HG02588 (cell line): ENCODE measurements around the gene MPPE1.
"Not testable (repeated sequence)": the region's sequence is repeated elsewhere in the genome, so short reads cannot be mapped to it uniquely, and the experiment has no call there.

Experiments
- ATAC-seq: cut with Tn5 transposase; IDR thresholded peaks from one replicate; pipeline ENCODE4 v1.9.1; 2021; ENCODE audit warnings: mild to moderate bottlenecking, moderate library complexity; ENCODE audit not compliant: unreplicated experiment

Gene MPPE1

GRCh38 chr18:11859903-11860407 lies 48.2 kb downstream of the MPPE1 start:
- no peak for ATAC-seq

GRCh38 chr18:11859282-11859830 lies 48.8 kb downstream of the MPPE1 start:
- no peak for ATAC-seq

DNA sequence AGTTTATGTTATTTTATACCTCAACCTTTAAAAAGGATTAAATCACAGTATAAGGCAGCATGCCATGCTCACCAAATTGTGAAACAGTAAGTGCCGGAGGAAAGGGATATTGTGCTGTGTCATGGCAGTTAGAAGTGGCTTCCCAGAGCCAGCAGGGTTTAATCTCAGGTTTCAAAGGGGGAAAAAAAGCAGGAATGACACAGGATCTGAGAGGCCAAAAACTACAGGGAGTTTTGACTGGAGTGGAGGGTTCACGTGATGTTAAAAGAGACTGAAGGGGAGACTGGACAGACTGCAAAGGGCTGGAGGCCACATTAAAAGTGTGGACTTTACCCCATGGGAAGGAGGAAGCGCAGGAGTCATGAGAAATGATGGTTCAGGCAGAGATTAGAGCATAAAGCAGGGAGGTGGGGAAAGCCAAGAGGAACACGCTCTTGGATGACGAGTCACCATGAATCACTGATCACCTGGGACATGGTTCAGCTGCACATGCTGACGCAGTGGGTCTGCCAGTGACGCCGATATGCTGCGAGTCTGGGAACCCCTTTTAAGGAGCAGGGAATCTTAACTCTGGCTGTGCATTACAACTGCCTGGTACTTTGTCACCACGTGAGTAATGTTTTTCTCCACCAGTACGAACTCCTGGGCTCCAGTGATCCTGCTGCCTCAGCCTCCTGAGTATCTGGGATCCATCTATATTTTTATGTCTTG lies 50.8 kb downstream of the MPPE1 start:
- no peak for ATAC-seq

DNA sequence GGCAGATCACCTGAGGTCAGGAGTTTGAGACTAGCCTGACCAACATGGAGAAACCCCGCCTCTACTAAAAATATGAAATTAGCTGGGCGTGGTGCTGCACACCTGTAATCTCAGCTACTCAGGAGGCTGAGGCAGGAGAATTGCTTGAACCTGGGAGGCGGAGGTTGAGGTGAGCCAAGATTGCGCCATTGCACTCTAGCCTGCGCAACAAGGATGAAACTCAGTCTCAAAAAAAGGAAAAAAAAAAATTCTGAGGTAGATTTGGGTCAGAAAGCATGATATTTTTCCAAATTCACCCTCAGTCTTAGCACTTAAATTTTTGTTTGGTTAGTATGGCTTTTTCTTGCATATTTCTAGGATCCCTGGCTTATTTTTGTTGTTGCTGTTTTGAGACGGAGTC lies 53.6 kb downstream of the MPPE1 start:
- not testable (repeated sequence) for ATAC-seq

GRCh38 chr18:11851806-11852337 lies 56.2 kb downstream of the MPPE1 start:
- peak; percentile 28 for ATAC-seq

GRCh38 chr18:11851146-11851805 lies 56.8 kb downstream of the MPPE1 start, which contains the start of gene CHMP1B:
CHMP1B (plus strand) TSS chr18:11851413; CDS start chr18:11851512, 99 bp downstream.
- ATAC-seq: peak; percentile 97

DNA sequence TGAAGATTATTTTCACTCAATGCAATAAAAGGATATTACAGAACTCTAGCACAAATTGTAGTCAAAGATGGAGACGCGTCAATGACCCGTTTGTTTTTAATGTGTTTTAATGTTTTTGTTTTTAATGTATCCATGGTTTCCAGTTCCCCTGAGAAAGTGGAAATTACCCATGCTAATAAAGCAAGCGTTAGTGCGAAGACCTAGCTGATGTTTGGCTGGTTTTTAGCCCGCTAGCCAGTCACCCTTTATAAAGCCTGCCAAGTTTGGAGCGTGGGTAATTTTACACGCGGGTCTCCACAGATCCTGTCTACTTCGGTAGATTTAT lies 57.3 kb downstream of the MPPE1 start:
- peak; percentile 25 for ATAC-seq

GRCh38 chr18:11849841-11850634 lies 58.1 kb downstream of the MPPE1 start:
- no peak for ATAC-seq

DNA sequence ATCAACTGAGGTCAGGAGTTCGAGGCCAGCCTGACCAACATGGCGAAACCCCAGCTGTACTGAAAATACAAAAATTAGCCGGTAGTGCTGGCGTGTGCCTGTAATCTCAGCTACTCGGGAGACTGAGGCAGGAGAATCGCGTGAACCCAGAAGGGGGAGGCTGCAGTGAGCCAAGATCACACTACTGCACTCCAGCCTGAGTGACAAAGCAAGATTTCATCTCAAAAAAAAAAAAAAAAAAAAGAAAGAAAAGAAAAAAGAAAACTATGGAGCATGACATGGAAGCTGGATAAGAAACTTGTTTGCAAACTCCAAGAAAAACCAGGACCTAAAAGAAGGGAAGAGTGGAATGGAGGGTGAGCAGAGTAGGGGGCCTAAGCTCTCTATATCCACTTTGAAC lies 58.8 kb downstream of the MPPE1 start:
- ATAC-seq: no peak

- ATAC-seq: no peak
These were observed 60.3 kb downstream of the MPPE1 start for GRCh38 chr18:11847811-11848210.

DNA sequence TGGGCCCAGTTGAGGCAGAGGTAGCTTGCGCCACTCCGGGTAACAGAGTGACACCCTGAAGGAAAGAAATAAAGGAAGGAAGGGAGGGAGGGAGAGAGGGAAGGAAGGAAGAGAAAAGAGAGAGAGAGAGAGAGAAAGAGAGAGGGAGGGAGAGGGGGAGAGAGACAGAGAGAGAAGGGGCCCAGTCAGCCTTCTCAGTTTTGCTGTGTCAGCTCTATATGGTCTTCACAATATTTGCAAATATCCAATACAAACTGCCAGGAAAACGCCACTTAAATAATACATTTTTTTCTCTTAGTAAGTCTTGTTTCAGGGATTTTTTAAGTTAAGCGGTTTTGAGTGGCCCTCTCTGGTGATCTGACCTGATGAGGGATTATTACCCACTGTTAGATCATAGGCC lies 62.5 kb downstream of the MPPE1 start:
- ATAC-seq: no peak

DNA sequence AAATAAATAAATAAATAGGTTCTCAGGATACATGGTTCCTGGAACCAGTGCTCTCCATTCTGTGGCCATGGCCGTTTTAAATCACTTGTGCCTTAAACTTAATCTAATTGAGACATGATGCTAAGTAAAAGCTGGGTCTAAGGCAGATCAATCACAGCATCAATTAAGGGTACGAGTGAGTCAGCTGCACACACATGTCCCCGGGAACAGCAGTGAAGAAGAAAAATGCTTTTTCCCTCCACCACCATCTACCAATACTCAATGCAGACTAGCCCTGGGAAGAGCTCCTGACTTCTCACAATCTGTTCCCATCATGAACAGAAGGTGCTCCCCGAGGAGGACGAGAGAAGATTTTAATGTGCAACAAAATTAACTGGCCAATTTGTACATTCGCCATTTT lies 63.7 kb downstream of the MPPE1 start:
- no peak for ATAC-seq

GRCh38 chr18:11842562-11842961 lies 65.6 kb downstream of the MPPE1 start:
- no peak for ATAC-seq

DNA sequence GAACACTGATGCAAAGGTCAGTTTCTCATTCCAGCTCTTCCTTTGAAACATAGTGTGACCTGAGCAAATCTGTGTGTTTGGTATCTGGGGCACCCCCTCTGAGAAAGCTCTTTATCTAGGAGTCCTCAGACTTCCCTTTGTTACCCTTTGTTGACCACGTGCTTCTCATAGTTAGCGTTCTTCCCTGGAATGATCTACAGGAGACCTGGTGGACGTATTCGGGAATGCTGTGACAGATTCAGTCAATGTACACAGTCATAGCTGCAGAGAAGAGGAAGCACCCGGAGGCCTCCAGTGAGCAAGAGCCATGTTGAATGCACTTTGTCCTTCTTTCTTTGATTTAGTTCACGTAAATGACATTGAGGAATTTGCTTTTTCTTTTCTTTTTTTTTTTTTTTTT lies 67.6 kb downstream of the MPPE1 start:
- no peak for ATAC-seq

- ATAC-seq: no peak
These were observed 68.6 kb downstream of the MPPE1 start for GRCh38 chr18:11839556-11839955.

DNA sequence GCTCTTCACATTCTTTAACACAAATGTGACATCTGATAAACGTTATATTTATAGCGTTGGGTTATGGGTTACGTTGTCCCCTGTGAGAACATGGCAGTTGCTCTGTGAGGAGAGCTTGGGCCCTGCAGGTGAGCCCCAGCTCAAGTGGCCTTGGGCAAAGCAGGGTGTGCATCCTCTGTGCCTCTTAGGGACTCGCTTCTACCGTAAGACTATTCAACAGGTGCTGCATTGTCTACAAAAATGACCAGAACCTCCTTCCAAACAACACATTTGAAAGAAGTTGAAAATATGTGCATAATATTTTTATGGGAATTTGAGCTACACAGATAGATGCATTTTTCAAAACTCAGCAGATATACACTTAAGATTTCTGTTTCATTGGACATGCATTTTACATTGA lies 73.3 kb downstream of the MPPE1 start:
- ATAC-seq: no peak
